ENCODE measurements around the gene CRK. TPM values are rescaled to one million over a fixed set of nuclear protein-coding genes. Genes with fewer than 3 reads are reported as not detected.
A peak's percentile ranks its signal among the peaks of the same experiment; 100 is the strongest.
"Not testable (repeated sequence)": the region's sequence is repeated elsewhere in the genome, so short reads cannot be mapped to it uniquely, and the experiment has no call there.

CRK gene
- total RNA-seq, 1 experiment from 2014 or later = 41.8 TPM

- H4K20me1 ChIP-seq (ENCODE audit: low read length) = peaks cover 59% of the 10 kb centered on the region
- H3K79me2 ChIP-seq (ENCODE audit: low read length) = peaks cover 70% of the 10 kb centered on the region
- ChIA-PET POLR2A (ENCODE audit: unreplicated experiment) (interaction anchor here (0.6 to 1.1 kb wide), 2 partner anchors 41 to 117 kb away, joined by 3 to 9 read pairs; no protein-coding TSS in a partner anchor), CTCF (no interaction called here)
- H3K9me3 ChIP-seq (ENCODE audit: low read length) = no peaks in the 10 kb centered on the region
- no peak overlapping the region for H3K27ac ChIP-seq (ENCODE audit: low read length)
- H3K4me3 ChIP-seq (ENCODE audit: low read length) = peak overlapping the region; percentile 79
- peak overlapping the region; percentile 98 for H3K9ac ChIP-seq (ENCODE audit: low read length)
- H3K4me2 ChIP-seq (ENCODE audit: low read length) = peak overlapping the region; percentile 92
- no TSS peak for BruUV-seq (replicated peaks)
- H3F3A ChIP-seq (ENCODE audit: low read length, unreplicated experiment) = no peaks in the 10 kb centered on the region
- no peak for ATAC-seq
- no peak for DNase-seq
- TF ChIP-seq EZH2 (IDR thresholded peaks at IDR 0.05; ENCODE audit: low read length, unreplicated experiment) (no peak), EZH2phosphoT487 (IDR thresholded peaks at IDR 0.05; ENCODE audit: borderline replicate concordance, low read length) (no peak)
- no peaks in the 10 kb centered on the region for H3K9me2 ChIP-seq (replicated peaks; ENCODE audit: low read length)
- H3K4me1 ChIP-seq (ENCODE audit: insufficient read depth, low read length) = peaks cover 14% of the 10 kb centered on the region
- H3K36me3 ChIP-seq (ENCODE audit: low read depth, low read length) = peaks cover 8% of the 10 kb centered on the region
- no peaks in the 10 kb centered on the region for H3K27me3 ChIP-seq (ENCODE audit: low read length)
- intact Hi-C loops (cut with micrococcal nuclease) = no loop called here
- no peak overlapping the region for H2AFZ ChIP-seq (ENCODE audit: low read length)
Measured at GRCh38 chr17:1398028-1398427, 58.0 kb downstream of the CRK start.

GRCh38 chr17:1395876-1396665 lies 60.0 kb downstream of the CRK start:
- H3F3A ChIP-seq (ENCODE audit: low read length, unreplicated experiment); H3K4me3 ChIP-seq (ENCODE audit: low read length); H3K9me3 ChIP-seq (ENCODE audit: low read length); BruUV-seq (replicated peaks); POLR2A ChIA-PET (ENCODE audit: unreplicated experiment); H3K4me2 ChIP-seq (ENCODE audit: low read length); H3K36me3 ChIP-seq (ENCODE audit: low read depth, low read length); intact Hi-C loops (cut with micrococcal nuclease); H3K9me2 ChIP-seq (replicated peaks; ENCODE audit: low read length); DNase-seq; H3K27me3 ChIP-seq (ENCODE audit: low read length); H3K27ac ChIP-seq (ENCODE audit: low read length); H2AFZ ChIP-seq (ENCODE audit: low read length); CTCF ChIA-PET; H3K9ac ChIP-seq (ENCODE audit: low read length); ATAC-seq: not testable (repeated sequence)
- Histone ChIP-seq H3K4me1 (ENCODE audit: insufficient read depth, low read length) (peaks cover 20% of the 10 kb centered on the region), H3K79me2 (ENCODE audit: low read length) (peaks cover 90% of the 10 kb centered on the region), H4K20me1 (ENCODE audit: low read length) (peaks cover 77% of the 10 kb centered on the region)

GRCh38 chr17:1391577-1391976 lies 64.5 kb downstream of the CRK start:
- DNase-seq (no peak), ATAC-seq (no peak)
- H3K4me1 ChIP-seq (ENCODE audit: insufficient read depth, low read length) = peaks cover 17% of the 10 kb centered on the region; the same call in 1 of the 2 replicates
- BruUV-seq (replicated peaks) = no TSS peak
- H3F3A ChIP-seq (ENCODE audit: low read length, unreplicated experiment) = no peaks in the 10 kb centered on the region
- peaks cover 90% of the 10 kb centered on the region for H4K20me1 ChIP-seq (ENCODE audit: low read length)
- H3K9me3 ChIP-seq (ENCODE audit: low read length) = no peaks in the 10 kb centered on the region
- no peak overlapping the region for H3K4me2 ChIP-seq (ENCODE audit: low read length)
- intact Hi-C loops (cut with micrococcal nuclease) = no loop called here
- CTCF ChIA-PET = interaction anchor here (0.7 kb wide), 1 partner anchor 26 kb away, joined by 3 read pairs; no protein-coding TSS in a partner anchor
- H3K9me2 ChIP-seq (replicated peaks; ENCODE audit: low read length) = no peaks in the 10 kb centered on the region
- TF ChIP-seq EZH2phosphoT487 (IDR thresholded peaks at IDR 0.05; ENCODE audit: borderline replicate concordance, low read length) (no peak), EZH2 (IDR thresholded peaks at IDR 0.05; ENCODE audit: low read length, unreplicated experiment) (no peak), CTCF (conservative IDR thresholded peaks at IDR 0.05; ENCODE audit: low read depth, low read length) (no peak)
- H3K27ac ChIP-seq (ENCODE audit: low read length) = no peak overlapping the region
- H3K9ac ChIP-seq (ENCODE audit: low read length) = no peak overlapping the region
- peaks cover 3% of the 10 kb centered on the region; the same call in 1 of the 2 replicates for H3K36me3 ChIP-seq (ENCODE audit: low read depth, low read length)
- H3K79me2 ChIP-seq (ENCODE audit: low read length) = peaks cover 100% of the 10 kb centered on the region
- H3K4me3 ChIP-seq (ENCODE audit: low read length) = no peak overlapping the region
- POLR2A ChIA-PET (ENCODE audit: unreplicated experiment) = interaction anchor here (0.7 kb wide), 1 partner anchor 69 kb away, joined by 3 read pairs; no protein-coding TSS in a partner anchor
- no peaks in the 10 kb centered on the region for H3K27me3 ChIP-seq (ENCODE audit: low read length)
- H2AFZ ChIP-seq (ENCODE audit: low read length) = no peak overlapping the region

All from PC-3 (cell line).